ENCODE measurements around the gene SHISA9. TPM values are rescaled to one million over a fixed set of nuclear protein-coding genes. Genes with fewer than 3 reads are reported as not detected.

The SHISA9 gene
- total and polyA plus RNA-seq, 2 of the 4 experiments (the other 2 are of a cell fraction) = under 0.01 TPM; not detected in 1

GRCh38 chr16:12951976-12952375, 50.6 kb downstream of the SHISA9 start:
- no peak overlapping the region for H2AK9ac ChIP-seq (replicated peaks; ENCODE audit: low read depth, low read length, poor library complexity)
- DNase-seq (no peak), ATAC-seq (ENCODE audit: low read depth) (no peak)
- intact Hi-C loops (cut with micrococcal nuclease) (no loop called here), in situ Hi-C loops (cut with MboI; ENCODE audit: low sequenced_read_pairs) (no loop called here), dilution Hi-C loops (cut with HindIII; ENCODE audit: low sequenced_read_pairs, unreplicated experiment) (no loop called here)
- H3K27me3 ChIP-seq (ENCODE audit: control insufficient read depth, insufficient read depth, low read length) = no peaks in the 10 kb centered on the region
- no peaks in the 10 kb centered on the region for H3K36me3 ChIP-seq (ENCODE audit: control insufficient read depth, insufficient read depth, low read length)
- H3K4me3 ChIP-seq (ENCODE audit: insufficient read depth, low read depth, low read length) = no peak overlapping the region
- no peak overlapping the region for H3K56ac ChIP-seq (ENCODE audit: extremely low read depth, insufficient read depth, low read length)
- H2BK120ac ChIP-seq (ENCODE audit: low read depth, low read length) = no peak overlapping the region
- no peak overlapping the region for H3K9ac ChIP-seq (ENCODE audit: low read depth, low read length)
- peaks cover 10% of the 10 kb centered on the region for H3K9me3 ChIP-seq (ENCODE audit: control insufficient read depth, insufficient read depth, low read length)
- no peak overlapping the region for H4K91ac ChIP-seq (ENCODE audit: insufficient read depth, low read depth, low read length)
- no peak overlapping the region for H4K8ac ChIP-seq (ENCODE audit: low read depth in 2 of 2, low read length in 2 of 2)
- no peak overlapping the region for H2AFZ ChIP-seq (replicated peaks; ENCODE audit: low read length, poor library complexity)
- H3K9me1 ChIP-seq (ENCODE audit: insufficient read depth, low read length) = no peaks in the 10 kb centered on the region
- no peak overlapping the region for H3K4me2 ChIP-seq (ENCODE audit: low read depth, low read length)
- no peak overlapping the region for H4K5ac ChIP-seq (ENCODE audit: low read depth, low read length)
- H3K4me1 ChIP-seq (ENCODE audit: control insufficient read depth, insufficient read depth, low read length) = no peaks in the 10 kb centered on the region
- no CpG with 5 or more reads among the region's 4 CpGs for WGBS, 2 experiments (ENCODE audit: extremely low coverage in 2 of 2, insufficient read length in 1 of 2)
- no peak overlapping the region for H2AK5ac ChIP-seq (ENCODE audit: low read depth, low read length)
- no peaks in the 10 kb centered on the region for H3K79me1 ChIP-seq (ENCODE audit: low read depth in 1 of 2, low read length in 2 of 2)
- CTCF ChIA-PET = no interaction called here
- BruUV-seq (replicated peaks) = no TSS peak
- H2BK5ac ChIP-seq (ENCODE audit: low read depth, low read length, poor library complexity, severe bottlenecking) = no peak overlapping the region
- no peak overlapping the region for H3K14ac ChIP-seq (replicated peaks; ENCODE audit: low read depth, low read length)
- POLR2A ChIA-PET (ENCODE audit: unreplicated experiment) = no interaction called here
- H3K18ac ChIP-seq (ENCODE audit: low read depth, low read length) = no peak overlapping the region
- H3K27ac ChIP-seq (ENCODE audit: insufficient read depth, low read length) = no peak overlapping the region
- no peaks in the 10 kb centered on the region for H4K20me1 ChIP-seq (ENCODE audit: insufficient read depth, low read length)
- H3K23ac ChIP-seq (ENCODE audit: low read depth, low read length) = no peak overlapping the region
- H2BK20ac ChIP-seq (ENCODE audit: low read depth, low read length) = no peak overlapping the region
- TF ChIP-seq SMC3 (IDR thresholded peaks at IDR 0.05; ENCODE audit: low read depth, low read length) (no peak), RCOR1 (IDR thresholded peaks at IDR 0.05; ENCODE audit: insufficient replicate concordance, low read length) (no peak), MAZ (IDR thresholded peaks at IDR 0.05; ENCODE audit: borderline replicate concordance, low read depth, low read length) (no peak), CTCF (conservative IDR thresholded peaks at IDR 0.05; ENCODE audit: low read depth, low read length) (no peak), RAD21 (IDR thresholded peaks at IDR 0.05; ENCODE audit: low read length) (no peak), CHD1 (IDR thresholded peaks at IDR 0.05; ENCODE audit: low read depth, low read length) (no peak), CEBPB (IDR thresholded peaks at IDR 0.05; ENCODE audit: low read depth, low read length) (no peak), FOS (IDR thresholded peaks at IDR 0.05; ENCODE audit: low read depth, low read length) (no peak), NFE2L2 (IDR thresholded peaks at IDR 0.05; ENCODE audit: low read depth, low read length) (no peak), USF2 (IDR thresholded peaks at IDR 0.05; ENCODE audit: low read depth, low read length) (no peak)
- H3K4ac ChIP-seq (ENCODE audit: low read depth, low read length) = no peak overlapping the region
- no peak overlapping the region for H2BK15ac ChIP-seq (ENCODE audit: low read depth, low read length)
